ENCODE data around the gene LYPD6.

The LYPD6 gene

DNA sequence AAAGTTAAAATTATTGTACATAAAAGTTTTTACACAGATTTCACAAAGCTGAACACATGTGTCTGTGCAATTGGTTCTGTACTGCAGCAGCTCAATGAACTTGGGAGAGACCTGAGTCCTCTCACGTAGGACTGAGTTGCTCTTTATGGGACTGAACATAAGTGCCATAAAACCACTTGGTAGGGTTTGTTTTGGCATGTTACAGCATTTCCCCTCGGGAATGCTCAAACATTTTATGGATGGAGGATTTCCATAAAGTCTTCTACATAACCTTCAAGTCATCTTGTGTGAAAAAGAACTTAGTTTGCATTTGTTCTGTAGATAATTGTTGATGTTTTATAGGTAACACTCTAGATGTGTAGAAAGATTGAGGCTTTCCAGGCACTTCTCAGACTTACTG lies 15.9 kb downstream of the LYPD6 start:
- H3K4me3 ChIP-seq (ENCODE audit: low read depth, low read length): no peak overlapping the region

DNA sequence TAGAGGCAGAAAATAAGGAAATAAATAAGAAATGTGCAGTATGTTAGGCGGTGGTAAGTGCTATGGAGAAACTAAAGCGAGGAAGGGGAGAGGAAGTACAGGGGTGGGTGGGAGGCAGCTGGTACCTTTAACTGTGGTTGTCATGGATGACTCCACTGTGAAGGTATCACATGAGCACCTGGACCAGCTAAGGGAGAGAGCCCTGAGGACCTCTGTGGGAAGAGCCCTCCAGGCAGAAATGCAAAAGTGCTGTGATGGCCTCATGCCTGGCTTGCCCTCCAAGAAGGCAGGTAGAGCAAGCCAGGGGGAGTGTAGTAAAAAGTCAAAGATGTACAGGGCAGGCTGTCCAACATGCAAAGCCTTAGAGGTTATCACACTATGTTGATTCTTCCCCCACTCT lies 17.9 kb downstream of the LYPD6 start:
- no peak overlapping the region for H3K4me3 ChIP-seq (ENCODE audit: low read depth, low read length)

DNA sequence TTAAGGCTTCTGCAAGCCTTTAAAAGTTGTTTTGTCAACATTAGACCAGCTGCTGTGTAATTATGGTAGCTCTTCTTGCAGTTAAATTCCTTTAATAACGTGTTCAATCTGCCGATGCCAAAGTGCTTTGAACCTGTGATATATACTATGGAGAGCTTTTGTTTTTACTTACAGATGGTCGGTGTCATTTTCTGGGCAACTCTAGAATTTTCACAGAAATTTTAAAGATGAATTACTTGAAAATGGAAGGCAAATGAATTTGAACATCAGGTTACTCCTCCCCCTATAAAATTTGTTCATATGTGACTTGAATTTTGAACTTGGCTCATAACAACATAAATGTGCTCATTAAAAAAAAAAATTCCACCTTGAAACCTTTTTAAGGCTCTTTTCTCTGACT lies 23.0 kb downstream of the LYPD6 start:
- no peak overlapping the region for H3K4me3 ChIP-seq (ENCODE audit: low read depth, low read length)

DNA sequence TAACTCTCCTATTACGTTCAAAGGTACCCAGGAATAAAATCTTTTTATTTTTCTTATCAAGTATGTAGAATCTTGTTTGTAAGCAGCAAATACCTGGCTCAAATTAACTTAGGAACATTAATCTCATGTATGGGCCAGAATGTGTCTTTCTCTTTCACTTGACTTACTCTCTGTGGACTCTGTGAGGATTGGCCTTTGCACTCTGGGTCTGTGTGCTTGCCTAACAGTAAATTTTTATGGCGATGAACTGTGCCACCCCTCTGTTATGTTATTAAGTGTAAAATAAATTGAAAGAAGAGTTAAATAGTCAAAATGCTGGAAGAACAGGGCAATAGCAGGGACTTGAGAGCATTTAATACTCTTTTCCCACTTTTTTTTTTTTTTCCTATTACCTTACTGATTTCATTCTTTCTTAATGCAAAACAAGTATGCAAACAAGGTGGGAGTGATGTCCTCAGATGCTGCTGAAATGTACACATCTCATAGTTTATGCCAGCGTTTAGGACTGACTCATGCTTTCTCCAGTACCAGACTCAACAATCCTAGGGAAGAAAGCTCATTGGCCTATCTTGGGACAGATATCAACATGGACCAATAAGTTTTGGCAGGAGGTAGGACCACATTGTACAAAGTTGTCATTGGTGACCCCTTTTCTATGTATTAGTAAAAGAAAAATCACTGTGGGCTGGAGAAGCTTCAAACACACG lies 25.5 kb downstream of the LYPD6 start:
- H3K4me3 ChIP-seq (ENCODE audit: low read depth, low read length): no peak overlapping the region

DNA sequence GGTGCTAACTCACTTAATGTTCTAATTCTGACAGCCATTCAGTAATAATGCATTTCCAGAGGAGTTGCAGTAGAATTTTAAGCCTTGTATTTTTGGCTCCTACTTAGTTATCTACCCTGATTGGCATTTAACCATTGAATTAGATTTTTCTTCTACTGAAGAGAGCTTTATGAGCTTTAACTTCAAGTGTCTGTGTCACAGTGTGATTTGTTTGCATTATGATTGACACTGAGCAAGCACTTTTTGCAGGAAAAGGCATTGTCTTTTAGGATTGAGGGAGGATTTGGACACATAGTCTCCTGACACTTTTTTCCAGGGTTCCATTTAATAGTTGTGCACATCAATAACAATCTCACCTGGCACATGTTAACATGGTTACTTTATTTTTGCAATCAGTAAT lies 26.7 kb downstream of the LYPD6 start:
- H3K4me3 ChIP-seq (ENCODE audit: low read depth, low read length): no peak overlapping the region

DNA sequence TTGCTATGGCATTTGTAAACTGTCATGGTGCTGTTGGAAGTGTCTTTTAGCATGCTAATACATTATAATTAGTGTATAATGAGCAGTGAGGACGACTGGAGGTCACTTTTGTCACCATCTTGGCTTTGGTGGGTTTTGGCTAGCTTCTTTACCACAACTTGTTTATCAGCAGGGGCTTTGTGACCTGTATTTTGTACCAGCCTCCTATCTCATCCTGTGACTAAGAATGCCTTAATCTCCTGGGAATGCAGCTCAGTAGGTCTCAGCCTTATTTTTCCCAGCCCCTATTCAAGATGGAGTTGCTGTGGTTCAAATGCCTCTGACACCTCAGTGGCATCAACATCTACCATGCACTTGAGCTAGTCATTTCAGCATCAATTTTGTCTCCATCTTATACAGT lies 29.7 kb downstream of the LYPD6 start:
- H3K4me3 ChIP-seq (ENCODE audit: low read depth, low read length): no peak overlapping the region

DNA sequence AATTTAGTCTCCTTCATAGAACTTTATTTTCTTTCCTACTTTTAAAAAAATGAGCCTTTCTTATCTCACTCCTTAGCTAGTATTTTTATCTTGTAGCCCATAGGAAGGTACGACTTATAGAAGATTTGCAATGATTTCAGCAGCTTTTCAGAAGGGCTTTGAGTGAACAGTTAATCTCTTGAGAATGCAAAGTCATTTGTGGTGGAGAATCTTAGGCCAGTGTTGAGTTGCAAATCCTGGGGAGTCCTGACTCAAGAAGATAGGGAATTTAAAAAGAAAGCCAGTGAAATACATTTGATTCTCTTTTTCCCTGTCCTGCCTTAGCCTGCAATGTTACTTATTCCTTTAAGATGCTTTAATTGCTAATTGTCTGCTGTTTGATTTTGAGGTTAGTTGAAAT lies 33.6 kb downstream of the LYPD6 start:
- no peak overlapping the region for H3K4me3 ChIP-seq (ENCODE audit: low read depth, low read length)

DNA sequence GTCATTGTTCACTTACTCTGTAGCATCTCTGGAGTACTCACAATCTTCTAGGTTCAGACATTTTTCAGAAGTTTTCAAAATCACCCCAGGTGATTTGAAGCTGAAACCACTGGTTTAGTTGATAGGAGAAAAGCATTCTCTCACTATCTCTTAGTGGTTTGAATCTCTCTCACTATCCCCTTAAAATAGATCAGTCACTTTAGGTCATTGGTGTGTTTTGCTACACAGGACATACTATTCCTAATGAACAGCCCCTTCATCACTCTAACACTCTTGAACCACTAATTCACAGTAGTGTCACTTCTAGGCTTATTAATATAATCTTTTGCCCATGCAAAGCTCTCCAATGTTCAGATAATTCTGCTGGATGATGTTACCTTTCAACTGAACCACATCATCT lies 34.5 kb downstream of the LYPD6 start:
- no peak overlapping the region for H3K4me3 ChIP-seq (ENCODE audit: low read depth, low read length)

DNA sequence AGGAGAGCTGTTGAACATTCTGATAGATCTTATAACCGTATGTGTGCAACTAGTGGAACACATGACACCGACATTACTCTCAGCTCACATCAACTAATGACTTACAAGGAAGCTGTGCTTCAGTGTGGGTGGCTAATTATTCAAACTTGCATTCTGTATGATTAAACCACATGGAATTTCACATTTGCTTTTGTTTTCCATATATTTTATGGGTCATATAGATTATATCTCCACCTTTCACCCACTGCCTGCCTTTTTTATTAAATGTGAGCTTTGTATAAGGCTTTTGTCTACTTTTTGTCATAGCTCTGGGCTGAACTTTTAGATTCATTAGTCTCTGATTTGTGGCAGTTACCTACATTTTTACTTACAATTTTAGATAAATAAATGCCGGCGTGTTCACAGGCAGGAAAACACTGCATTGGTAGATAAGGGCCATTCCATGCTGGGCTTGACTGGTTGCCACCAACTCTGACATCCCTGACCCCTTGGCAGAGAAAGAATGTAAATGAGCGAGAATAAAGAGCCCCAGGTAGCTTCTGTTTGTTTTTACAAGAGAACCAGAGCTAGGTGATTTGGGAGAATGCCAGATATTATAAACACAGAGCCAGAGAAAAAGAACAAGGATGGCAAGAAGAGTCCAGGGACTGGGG lies 35.7 kb downstream of the LYPD6 start:
- no peak overlapping the region for H3K4me3 ChIP-seq (ENCODE audit: low read depth, low read length)

DNA sequence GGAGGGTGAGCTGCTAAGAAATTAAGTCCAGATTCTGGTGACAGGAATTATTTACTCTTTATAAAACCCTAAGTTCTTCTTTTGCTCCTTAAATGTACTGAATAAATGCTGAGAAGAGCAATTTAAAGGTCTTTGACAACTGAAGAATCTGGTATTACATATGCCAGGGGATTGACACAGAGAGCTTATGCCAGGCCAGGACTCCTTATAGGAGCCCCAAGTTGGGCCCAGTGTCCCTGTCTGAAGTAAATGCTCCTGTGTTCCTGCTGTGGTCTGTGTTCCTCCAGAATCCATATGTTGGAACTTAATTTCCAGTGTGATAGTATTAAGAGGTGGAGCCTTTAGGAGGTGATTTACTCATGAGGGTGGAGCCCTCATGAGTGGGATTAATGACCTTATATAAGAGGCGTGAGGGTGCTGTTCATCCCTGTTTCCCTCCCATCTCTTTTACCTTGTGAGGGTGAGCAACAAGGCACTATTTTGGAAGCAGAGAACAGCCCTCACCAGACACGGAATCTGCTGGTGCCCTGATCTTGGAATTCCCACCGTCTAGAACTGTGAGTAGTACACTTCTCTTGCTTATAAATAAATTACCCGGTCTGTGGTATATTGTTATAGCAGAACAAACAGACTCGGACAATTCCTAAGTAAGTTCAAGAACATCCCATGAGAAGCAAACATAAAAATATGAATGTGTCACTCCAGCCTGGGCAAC lies 39.8 kb downstream of the LYPD6 start:
- H3K4me3 ChIP-seq (ENCODE audit: low read depth, low read length): no peak overlapping the region

DNA sequence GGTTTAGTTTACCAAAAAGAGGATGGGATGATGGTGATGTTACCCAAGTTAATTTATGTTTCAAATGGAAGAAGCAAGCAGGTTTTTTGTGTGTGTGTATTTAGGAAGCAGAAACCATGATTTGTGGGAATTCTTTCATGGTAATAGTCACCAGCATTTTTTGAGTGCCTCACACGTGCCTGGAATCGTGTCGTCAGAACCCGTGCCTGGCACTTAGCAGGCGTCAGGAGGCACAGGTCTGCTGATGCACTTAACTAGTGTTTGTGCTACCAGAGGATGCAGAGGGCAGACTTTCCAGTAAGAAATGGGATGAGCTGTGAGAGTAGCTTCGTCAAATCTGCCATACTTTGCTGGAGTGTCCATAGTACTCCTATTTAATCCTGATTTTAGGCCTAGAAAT lies 41.1 kb downstream of the LYPD6 start:
- no peak overlapping the region for H3K4me3 ChIP-seq (ENCODE audit: low read depth, low read length)

DNA sequence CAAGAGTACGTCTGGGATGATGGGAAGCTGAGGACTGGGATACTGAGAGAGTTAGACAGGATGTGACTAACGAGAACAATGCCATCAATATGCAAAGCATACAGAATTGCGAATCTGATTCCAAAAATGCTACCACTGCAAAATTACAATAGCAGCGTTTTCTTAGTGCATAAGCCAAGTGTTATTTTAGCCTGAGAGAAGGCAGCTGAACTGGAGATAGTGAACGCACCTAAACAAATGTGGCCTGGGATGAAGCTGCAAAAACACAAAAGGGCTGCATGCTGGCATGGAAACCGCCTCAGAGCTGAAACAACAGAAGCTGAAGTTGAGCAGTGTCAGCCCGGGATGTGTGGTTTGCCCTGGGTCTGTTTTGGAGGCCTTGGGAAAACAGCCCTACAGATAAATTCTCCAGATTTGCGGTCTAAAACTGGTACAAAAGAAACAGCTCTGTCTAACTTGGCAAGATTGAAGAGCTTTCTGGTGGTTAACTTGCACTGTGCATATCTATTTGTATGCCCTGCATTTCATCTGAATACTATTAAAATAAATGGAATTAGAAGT lies 45.5 kb downstream of the LYPD6 start:
- H3K4me3 ChIP-seq (ENCODE audit: low read depth, low read length): no peak overlapping the region

DNA sequence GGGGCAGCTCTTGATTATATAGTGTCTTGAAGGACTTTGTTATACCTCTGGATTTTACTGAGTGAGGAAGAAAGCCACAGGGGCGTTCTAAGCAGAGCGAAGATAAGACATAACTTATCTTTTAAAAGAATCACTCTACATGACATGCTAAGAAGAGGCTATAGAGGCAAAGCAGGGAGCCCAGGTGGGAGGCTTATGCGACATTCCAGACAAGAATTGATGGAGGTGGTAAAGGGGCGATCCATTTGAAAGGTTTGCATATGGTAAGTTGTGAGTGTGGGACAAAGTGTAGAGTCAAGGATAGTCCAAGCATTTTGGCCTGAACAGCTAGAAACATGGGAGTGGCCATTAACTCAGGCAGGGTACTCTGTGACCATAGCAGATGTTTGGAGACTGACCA lies 49.8 kb downstream of the LYPD6 start:
- H3K4me3 ChIP-seq (ENCODE audit: low read depth, low read length): no peak overlapping the region

DNA sequence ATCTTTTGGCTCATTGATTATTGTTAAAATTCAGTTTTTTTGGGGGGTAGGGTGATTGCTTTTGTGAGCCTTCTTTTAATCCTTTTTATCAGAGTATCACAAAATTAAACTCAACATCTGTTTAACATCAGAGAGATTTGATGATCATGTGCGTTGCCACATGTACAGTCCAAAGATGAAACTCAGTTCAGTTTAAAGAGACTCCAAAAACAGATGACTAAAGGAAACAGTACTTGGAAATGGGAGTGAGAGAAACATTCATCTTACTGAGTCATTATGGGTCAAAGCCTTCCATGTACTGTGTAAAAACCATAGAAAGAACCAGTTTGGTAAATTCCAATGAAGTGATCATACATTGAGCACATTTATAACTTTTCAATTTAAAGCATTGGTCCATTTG lies 53.0 kb downstream of the LYPD6 start:
- H3K4me3 ChIP-seq (ENCODE audit: low read depth, low read length): no peak overlapping the region

DNA sequence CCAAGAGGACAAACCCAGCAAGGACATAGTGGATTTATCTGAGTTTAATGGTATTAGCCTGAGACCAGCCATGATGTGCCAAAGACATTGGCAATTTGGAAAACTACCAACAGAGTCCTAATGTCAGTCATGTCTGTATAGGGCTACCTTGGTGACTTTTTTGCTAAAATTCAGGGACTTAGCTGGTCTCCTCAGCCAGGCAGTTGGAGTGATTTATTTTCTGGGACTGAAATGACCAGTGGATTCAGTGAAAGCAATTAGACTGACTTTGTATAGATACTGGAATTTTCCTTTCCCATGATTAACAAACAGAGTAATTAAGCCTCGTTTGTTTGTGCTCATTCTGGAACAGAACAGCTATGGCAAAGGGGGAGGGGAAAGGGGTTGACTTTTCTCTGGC lies 55.0 kb downstream of the LYPD6 start:
- no peak overlapping the region for H3K4me3 ChIP-seq (ENCODE audit: low read depth, low read length)

DNA sequence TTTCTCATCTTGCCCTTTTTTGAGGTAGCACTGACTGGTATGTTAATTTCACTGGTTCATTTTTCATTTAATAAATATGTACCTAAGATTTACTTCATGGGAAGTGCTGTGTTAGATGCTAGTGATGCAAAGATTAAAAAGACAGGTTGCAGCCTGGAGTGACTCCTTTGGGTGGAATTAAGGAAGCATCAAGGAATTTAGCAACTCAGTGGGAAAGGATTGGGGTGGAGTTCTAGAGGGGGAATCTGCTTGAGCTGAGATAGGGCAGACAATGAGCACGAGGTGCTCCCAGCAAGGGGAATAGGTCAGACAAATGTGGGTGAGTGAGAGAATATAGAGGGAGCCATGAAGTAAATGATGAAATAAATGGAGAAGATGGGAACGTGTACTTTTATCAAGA lies 57.0 kb downstream of the LYPD6 start:
- no peak overlapping the region for H3K4me3 ChIP-seq (ENCODE audit: low read depth, low read length)

DNA sequence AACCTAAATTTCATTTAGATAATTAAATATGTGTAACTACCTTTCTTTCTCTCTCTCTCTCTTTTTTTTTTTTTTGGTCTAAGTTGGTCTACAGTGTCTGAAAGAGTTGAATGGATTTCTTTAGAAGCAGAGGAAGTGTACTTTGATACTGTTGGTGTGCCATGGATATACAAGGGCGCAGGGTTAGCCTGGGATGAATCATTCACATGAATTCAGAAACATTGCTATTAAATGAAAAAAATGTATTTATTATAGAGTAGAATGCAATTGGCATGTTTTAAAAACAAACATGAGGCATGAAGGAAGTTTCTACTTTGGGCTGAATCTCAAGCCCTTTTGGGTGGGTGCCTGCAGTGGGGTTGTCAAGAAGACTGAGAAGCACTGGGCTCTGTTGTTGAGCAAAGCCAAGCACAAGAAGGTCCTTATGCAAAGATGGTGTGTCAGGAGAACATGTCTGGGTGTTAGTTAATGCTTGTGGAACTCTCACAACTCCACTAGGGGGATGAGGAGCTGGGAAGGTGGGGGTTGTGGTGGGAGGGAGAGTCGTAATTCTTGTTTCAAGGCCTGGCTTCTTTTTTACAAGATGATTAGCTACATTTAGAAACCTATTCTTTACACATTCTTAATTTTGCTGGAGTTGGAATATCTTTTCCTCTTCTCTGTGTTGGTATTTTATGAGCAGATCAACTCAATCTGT lies 57.9 kb downstream of the LYPD6 start:
- no peak overlapping the region for H3K4me3 ChIP-seq (ENCODE audit: low read depth, low read length)

DNA sequence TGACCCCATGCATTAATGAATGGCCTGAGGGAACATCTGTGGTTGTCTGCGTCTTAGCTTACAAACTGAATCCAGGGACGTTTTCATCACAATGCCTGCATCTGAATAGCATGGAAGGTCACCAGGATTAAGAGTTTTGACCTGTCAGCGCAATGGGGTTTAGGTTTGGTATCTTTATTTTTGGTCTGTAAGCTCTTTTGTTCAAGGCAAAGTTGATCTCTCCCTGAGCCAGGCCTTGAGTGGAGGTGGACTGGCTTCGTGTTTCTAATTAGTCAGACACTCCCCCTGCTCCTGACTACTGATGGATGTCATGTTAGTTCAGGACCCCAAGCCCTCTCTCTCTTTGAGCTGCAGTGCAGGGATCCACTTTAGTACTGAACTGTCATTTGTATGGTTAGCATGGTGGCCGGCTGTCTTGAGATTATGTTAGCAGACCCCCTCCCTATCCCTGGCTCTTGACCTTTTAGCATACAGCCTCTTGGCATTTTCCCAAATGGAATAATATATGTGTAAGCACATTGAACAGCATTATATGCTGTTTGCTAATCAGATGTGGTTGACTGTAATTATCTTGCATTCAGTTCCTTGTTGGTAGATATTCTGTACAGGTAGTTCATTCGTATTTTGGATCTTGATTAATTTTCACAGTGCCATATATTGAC lies 59.2 kb downstream of the LYPD6 start:
- H3K4me3 ChIP-seq (ENCODE audit: low read depth, low read length): no peak overlapping the region

DNA sequence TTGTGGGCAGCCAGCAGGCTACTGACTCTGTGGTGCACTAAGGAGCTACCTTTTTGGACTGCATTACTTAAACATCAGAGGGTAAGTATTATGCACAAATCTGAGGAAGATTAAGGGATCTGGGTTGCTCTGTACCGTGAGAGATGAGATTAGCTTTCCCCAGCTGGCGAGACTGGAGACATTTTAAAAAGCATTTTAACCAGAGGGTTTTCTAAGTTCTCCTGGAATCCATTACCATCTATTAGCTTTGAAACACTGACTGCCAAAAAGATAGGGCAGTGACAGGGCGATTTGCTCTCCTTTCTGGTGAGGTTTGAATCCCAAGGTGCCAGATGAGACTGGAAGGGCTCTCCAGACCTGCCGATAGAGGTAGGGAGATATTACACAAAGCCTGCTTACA lies 63.2 kb downstream of the LYPD6 start:
- no peak overlapping the region for H3K4me3 ChIP-seq (ENCODE audit: low read depth, low read length)

DNA sequence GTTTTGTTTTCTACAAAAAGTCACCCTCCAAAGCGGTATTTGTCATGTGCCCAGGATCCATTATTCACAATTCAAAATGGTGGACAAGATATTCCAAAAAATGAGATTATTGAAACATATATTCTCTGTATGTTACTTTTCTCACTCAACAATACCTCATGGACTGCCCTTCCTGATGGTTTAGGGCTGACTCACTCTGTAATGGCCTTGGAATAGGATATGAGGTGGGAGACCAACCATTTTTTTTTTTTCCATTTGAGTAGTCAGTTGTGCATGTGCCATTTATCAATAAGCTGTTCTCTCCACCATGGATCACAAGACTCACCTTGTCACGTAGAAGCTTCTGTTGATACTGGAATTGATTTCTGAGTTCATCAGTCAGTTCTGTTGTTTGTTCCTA lies 64.5 kb downstream of the LYPD6 start:
- no peak overlapping the region for H3K4me3 ChIP-seq (ENCODE audit: low read depth, low read length)

All from iPS-11a (cell line).